Activated CD8-positive, alpha-beta T cell treated with anti-CD3 and anti-CD28 coated beads for 36 hours (primary cell): ENCODE data around the gene EBF3. TPM values are rescaled to one million over a fixed set of nuclear protein-coding genes. Genes with fewer than 3 reads are reported as not detected.

ENCODE experiments used
- ATAC-seq: fragments of 200-7000 bp; cut with Tn5 transposase; one replicate; pipeline ENCODE4 v1.10.0; 2021; ENCODE audit warnings: mild to moderate bottlenecking, moderate library complexity
- CTCF ChIA-PET: fragments of 350-600 bp; sonication (Branson Sonifier 250); formaldehyde crosslinking; loops from one replicate; lab custom pipeline; 2021; ENCODE audit warnings: antibody characterized with exemption; lab: Charles Lee
- POLR2A ChIA-PET: fragments of 350-600 bp; sonication (Branson Sonifier 250); formaldehyde crosslinking; loops from one replicate; lab custom pipeline; 2021; ENCODE audit warnings: antibody characterized with exemption; lab: Charles Lee
- DNase-seq: peaks from one replicate; pipeline ENCODE4 v3.0.0-alpha.2; 2020
- H3K27ac Mint-ChIP-seq: one replicate; pipeline ENCODE4 v1.8.0; 2021; ENCODE audit warnings: mild to moderate bottlenecking, mixed read lengths
- H3K27me3 Mint-ChIP-seq: one replicate; pipeline ENCODE4 v1.8.0; 2021; ENCODE audit warnings: mixed read lengths
- H3K36me3 Mint-ChIP-seq: one replicate; pipeline ENCODE4 v1.8.0; 2021; ENCODE audit warnings: low read depth, mixed read lengths
- H3K4me1 Mint-ChIP-seq: one replicate; pipeline ENCODE4 v1.8.0; 2021; ENCODE audit warnings: low read depth, mixed read lengths
- H3K4me3 Mint-ChIP-seq: one replicate; pipeline ENCODE4 v1.8.0; 2021; ENCODE audit warnings: mild to moderate bottlenecking, moderate library complexity, mixed read lengths
- H3K9me3 Mint-ChIP-seq: one replicate; pipeline ENCODE4 v1.8.0; 2021; ENCODE audit warnings: mixed read lengths
- intact Hi-C: fragments of 100-400 bp; cut with micrococcal nuclease; formaldehyde crosslinking; loops from one replicate; pipeline ENCODE4 v1.10.0; 2022
- total RNA-seq, 2 experiments: library from RNA; stranded (reverse); gene quantifications; one replicate each; pipeline ENCODE4 v1.2.3, GENCODE V29; 2021
- TF ChIP-seq, protein P1 (sequence below): fragments of 200-600 bp; IDR thresholded peaks from one replicate; pipeline ENCODE4 v1.8.0; 2022; ENCODE audit warnings: antibody characterized with exemption, mild to moderate bottlenecking

The EBF3 gene
- total RNA-seq, 2 experiments from 2014 or later = not detected

DNA sequence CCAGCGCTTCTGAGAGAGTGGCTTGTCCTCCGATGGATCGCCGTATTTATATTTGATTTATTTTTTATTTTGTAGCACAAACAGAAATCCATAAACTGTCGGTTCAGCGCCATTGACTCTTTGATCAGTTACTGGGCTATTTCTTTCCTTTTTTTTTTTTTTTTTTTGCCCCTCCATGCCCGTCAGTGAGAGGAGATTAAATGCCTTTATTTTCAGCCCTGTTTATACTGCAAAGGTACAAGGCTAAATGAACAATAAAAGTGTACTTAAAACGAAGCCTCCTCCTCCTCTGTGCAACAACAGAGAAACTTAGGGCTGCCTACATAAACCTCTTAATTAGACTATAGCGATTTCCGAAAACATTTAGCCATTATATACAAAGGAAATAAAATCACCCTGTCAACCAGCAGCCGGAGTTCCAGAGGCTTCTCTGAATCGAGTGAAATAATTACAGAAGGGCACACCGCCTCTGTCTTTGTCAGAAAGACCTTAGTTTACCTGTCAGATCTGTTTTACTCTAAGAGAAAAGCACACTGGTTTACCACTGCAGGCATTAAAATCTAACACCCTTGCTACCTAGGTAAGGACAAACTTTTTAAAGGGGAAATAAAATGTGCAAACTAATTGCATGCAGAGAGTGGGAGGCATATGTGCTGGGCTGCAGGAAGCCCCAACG, 3.5 kb downstream of the EBF3 start:
- Mint-ChIP-seq H3K27me3 (peaks cover 61% of the 10 kb centered on the region), H3K4me3 (no peak overlapping the region), H3K36me3 (no peaks in the 10 kb centered on the region), H3K27ac (no peak overlapping the region), H3K4me1 (peaks cover 25% of the 10 kb centered on the region), H3K9me3 (no peaks in the 10 kb centered on the region)
- intact Hi-C loops = no loop called here
- TF ChIP-seq, protein P1, sequence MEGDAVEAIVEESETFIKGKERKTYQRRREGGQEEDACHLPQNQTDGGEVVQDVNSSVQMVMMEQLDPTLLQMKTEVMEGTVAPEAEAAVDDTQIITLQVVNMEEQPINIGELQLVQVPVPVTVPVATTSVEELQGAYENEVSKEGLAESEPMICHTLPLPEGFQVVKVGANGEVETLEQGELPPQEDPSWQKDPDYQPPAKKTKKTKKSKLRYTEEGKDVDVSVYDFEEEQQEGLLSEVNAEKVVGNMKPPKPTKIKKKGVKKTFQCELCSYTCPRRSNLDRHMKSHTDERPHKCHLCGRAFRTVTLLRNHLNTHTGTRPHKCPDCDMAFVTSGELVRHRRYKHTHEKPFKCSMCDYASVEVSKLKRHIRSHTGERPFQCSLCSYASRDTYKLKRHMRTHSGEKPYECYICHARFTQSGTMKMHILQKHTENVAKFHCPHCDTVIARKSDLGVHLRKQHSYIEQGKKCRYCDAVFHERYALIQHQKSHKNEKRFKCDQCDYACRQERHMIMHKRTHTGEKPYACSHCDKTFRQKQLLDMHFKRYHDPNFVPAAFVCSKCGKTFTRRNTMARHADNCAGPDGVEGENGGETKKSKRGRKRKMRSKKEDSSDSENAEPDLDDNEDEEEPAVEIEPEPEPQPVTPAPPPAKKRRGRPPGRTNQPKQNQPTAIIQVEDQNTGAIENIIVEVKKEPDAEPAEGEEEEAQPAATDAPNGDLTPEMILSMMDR = no peak
- CTCF ChIA-PET = interaction anchor here (1.1 kb wide), 1 partner anchor 10 kb away, joined by 4 read pairs; no protein-coding TSS in a partner anchor
- POLR2A ChIA-PET = no interaction called here
- ATAC-seq = no peak
- DNase-seq = no peak

DNA sequence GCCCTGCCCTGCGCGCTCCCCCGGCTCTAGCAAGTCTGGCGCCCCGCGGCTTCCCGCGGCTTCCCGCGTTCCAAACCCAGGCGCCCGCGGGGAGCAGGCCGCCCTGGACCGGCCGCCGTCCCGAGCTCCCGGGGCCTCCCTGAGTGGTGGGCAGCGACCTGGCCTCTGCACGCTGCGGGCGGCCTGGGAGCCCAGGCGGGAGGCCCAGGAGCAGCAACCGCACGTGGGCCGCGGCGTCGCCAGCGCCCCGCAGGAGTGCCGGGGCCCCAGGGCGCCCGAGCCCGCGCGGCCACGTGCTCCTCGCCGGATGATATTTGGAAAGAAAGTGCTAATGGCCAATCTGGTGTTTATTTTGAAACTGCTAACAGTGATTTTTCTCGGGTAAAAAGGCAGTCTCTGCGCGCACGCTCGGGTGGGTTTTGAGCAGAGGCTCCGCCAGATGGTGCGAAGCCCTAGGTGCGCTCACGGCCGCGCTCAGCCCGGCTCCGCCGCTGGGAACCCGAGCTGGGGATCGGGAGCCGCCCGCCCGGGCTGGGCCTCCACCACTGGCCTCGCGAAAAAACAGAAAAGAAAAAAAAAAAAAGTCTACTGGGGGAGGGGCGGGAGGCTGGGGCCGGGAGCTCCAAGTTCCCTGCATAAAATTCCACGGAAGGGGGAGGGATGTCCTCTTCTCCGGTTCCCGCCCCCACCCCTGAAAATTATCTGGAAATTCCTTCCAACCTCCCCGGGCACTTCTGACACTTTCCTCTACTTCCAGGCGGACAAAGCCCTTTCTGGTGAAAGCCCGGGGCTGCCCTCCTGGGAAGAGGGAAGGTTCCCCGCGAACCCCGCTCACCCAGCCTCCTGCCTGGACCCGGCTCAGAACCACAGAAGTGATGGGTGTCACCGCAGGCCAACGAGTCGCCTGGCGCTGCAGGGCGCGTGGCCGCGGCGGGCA, 4.3 kb downstream of the EBF3 start:
- H3K27me3 Mint-ChIP-seq = peaks cover 60% of the 10 kb centered on the region
- H3K9me3 Mint-ChIP-seq = no peaks in the 10 kb centered on the region
- no peak for ATAC-seq
- H3K4me3 Mint-ChIP-seq = no peak overlapping the region
- no peaks in the 10 kb centered on the region for H3K36me3 Mint-ChIP-seq
- TF ChIP-seq, protein P1 = no peak
- H3K27ac Mint-ChIP-seq = no peak overlapping the region
- peaks cover 25% of the 10 kb centered on the region for H3K4me1 Mint-ChIP-seq
- intact Hi-C loops = no loop called here
- DNase-seq = no peak
- ChIA-PET POLR2A (no interaction called here), CTCF (interaction anchor here (3.0 kb wide), 1 partner anchor 11 kb away, joined by 19 read pairs; no protein-coding TSS in a partner anchor)

DNA sequence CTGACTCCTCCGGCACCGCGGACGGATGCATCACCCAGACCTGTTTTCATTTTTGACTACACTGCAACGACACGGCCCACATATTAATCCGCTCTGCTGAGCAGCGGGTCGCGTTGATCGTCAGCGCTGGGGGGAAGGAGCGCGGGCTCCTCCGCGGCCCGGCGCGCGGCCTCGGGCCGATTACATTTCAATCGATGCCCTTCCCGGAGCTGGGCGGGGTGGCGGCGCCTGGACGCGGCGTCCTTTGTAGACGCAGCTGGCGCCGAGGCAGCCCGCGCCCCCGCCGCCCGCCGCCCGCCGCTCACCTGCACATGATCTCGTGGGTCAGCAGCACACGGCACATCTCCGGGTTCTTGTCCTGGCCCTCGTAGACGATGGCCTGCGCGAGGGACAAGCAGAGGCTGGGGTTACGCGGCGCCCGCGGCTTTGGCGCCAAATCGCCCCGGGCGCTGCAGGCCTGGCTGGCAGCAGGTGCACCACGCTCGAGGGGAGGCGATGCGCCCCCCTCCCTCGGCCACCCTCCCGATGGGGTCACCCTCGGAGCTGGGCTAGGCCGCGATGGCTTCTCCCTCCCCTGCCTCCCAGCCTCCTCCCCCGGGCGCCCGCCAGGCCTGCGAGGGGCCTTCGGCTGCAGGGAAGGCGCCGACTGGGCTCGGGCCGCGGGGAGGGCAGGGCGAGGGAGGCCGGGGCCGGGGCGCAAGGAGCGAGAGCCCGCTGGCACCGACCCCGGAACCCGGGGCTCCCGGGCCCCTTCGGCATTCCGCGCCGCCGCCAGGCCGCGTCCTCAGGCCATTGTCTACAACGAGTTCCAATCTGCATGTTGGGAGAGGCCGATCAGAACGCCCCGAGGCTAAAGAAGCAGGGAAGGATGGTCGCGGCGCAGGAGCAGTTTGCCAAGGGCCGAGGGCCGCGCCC, 5.2 kb downstream of the EBF3 start:
- Mint-ChIP-seq H3K36me3 (no peaks in the 10 kb centered on the region), H3K27me3 (peaks cover 59% of the 10 kb centered on the region), H3K9me3 (no peaks in the 10 kb centered on the region), H3K27ac (no peak overlapping the region), H3K4me1 (peaks cover 22% of the 10 kb centered on the region), H3K4me3 (peak overlapping the region; percentile 40)
- ATAC-seq = peak; percentile 24
- no peak for DNase-seq
- intact Hi-C loops = no loop called here
- TF ChIP-seq, protein P1 = no peak
- ChIA-PET POLR2A (no interaction called here), CTCF (interaction anchor here (1.1 to 3.0 kb wide), 2 partner anchors 12 to 70 kb away, joined by 3 to 19 read pairs; no protein-coding TSS in a partner anchor)

DNA sequence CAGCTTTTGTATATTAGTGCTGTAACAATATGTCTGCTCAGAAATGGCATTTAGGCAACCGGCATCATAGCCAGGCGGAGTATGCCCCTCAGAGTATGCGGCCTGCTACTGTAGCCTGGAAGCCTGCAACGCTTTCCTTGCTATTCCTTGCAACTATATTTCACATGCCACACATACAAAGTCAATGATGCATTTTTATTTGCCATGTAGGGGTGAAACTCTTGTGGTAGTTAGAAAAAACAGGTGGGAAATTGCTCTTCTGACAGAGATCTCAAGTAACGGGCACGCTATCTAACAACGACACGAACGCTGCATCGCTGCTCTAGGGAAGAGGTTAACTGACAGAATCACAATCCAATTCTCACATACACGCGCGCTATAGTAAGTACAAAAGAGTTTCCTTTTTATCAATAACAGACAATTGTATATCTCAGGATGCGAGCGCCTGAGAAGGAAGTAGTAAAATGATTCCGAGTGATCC, 5.9 kb downstream of the EBF3 start:
- Mint-ChIP-seq H3K36me3 (no peaks in the 10 kb centered on the region), H3K27ac (no peak overlapping the region), H3K27me3 (peaks cover 61% of the 10 kb centered on the region), H3K4me3 (peak overlapping the region; percentile 40), H3K4me1 (peaks cover 22% of the 10 kb centered on the region), H3K9me3 (no peaks in the 10 kb centered on the region)
- CTCF ChIA-PET = interaction anchor here (1.0 to 3.0 kb wide), 3 partner anchors 13 to 69 kb away, joined by 3 to 19 read pairs (median 4); no protein-coding TSS in a partner anchor
- DNase-seq = no peak
- TF ChIP-seq, protein P1 = no peak
- POLR2A ChIA-PET = no interaction called here
- intact Hi-C loops = no loop called here
- no peak for ATAC-seq
